GM19395 (cell line): Measurements from ENCODE around the gene MACROD1.

ENCODE experiments used
- ATAC-seq: cut with Tn5 transposase; IDR thresholded peaks from one replicate; pipeline ENCODE4 v1.9.1; 2021; ENCODE audit warnings: mild to moderate bottlenecking, moderate library complexity; ENCODE audit not compliant: unreplicated experiment

Gene MACROD1

DNA sequence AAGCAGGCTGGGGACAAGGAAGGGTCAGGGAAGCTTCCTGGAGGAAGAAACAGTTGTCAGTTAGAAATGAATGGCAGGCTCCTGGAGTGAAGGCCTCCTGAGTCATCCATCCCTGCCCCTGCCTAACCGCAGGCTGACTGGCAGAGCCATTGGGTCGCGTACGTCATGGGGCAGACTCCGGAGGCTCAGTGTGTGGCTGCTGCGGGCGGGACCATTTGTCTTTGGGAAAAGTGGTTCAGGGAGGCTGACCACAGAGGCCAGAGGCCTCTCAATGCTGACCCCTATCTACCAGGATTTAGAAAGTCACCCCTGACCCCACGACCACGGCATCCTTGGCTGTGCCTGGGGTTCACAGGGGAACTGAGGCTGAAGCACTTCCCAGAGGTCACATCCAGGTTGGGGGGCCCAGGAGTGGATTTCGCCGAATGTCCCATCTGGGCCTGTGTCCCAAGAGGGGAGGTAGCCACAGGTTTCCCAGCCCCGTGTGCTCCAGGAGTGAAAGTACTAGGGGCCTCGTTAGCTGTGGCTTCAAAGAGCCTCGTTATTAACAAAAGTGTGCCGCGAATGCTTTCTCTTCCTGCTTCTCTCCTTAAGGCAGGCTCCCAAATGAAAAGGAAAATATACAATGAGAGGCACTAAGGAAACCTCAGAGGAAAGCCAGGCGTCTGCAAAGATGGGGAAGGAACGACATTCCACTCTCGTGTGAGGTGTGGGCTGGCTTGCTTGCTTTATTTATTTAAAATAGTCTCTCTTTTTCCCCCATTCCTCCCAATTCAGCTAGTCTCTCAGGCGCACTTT is 71.3 kb downstream of the MACROD1 start:
- no peak for ATAC-seq

DNA sequence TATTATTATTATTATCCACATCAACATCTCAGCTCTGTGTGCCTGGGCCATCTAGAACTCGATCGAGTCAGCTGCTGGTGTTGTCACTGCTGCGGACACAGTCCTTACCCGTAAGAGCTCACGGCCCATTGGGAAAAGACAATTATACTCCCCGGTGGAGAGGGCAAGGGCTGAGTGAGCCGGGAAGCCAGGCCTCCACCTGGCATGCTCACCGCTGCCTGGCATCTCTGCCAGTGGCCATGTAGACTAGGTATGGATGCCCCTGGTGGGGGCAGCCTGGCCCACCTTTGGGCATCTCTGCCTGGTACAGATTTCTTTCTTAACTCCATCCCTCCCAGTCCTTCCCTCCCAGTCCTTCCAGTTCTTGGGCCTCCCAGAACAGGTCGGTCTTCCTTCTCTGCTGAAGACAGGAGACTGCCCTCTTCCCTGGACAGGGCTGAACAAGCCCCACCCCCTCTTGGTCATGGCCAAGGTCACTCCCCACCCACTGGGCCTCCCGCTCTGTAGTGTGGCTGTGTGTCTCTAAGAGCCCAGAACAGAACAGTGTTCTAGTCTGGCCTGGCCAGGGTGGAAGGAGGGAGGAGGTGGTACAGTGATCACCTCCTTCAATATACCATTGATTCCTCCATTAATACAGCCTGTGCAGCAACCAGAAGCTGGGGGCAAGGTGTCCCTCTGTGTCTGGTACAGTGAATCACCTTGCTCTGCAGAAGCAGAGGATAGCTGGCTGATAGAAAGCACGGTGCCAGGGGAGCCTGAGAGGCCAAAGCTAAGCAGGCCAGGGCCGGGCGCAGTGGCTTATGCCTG is 72.5 kb downstream of the MACROD1 start:
- no peak for ATAC-seq

DNA sequence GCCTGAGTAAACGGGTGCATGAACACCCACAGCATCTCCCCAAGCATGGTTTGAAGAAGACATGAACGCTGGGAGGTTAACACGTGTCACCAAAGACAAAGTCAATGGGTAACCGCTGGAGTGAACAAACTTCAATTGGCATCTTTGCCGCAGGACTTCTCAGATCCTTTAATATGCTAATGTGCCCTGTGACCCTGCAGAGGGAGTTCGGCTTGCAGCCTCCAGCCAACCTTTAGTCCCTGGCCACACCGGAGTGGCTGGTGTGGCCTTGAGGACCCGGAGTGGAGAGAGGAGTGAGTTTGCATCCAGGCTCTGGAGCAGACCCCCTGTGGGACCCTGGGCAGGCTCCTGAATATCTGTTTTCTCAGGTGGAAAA is 73.2 kb downstream of the MACROD1 start:
- ATAC-seq, result no peak

DNA sequence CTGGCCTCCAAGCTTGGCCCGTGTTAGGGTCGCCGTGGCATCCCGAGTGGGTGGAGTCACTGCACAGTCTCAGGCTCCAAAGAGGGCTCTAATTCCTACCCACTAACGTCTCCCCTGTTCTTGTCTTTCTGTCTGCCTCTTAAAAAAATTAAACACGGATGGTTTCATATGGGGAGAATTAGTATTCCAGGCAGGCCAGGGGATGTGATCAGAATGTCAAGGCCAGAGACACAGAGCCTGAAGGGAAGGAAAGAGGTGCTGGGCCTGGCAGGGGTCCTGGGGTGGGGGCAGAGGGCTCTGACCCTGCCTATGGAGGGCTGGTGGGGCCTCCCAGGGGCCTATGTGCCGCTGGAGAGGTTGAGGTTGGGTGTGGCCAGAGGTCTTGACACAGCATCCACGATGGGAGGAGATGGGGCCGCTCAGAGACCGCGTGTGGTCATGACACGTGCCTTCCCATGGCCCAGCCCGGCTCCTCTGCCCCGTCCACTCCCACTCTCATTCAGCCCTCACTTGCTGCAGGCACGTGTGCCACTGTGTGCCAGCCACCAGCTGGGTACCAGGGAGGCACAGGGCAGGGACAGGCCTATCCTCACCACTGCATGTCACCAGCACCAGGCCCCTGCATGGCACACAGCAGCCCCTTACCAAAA is 73.7 kb downstream of the MACROD1 start:
- no peak for ATAC-seq

DNA sequence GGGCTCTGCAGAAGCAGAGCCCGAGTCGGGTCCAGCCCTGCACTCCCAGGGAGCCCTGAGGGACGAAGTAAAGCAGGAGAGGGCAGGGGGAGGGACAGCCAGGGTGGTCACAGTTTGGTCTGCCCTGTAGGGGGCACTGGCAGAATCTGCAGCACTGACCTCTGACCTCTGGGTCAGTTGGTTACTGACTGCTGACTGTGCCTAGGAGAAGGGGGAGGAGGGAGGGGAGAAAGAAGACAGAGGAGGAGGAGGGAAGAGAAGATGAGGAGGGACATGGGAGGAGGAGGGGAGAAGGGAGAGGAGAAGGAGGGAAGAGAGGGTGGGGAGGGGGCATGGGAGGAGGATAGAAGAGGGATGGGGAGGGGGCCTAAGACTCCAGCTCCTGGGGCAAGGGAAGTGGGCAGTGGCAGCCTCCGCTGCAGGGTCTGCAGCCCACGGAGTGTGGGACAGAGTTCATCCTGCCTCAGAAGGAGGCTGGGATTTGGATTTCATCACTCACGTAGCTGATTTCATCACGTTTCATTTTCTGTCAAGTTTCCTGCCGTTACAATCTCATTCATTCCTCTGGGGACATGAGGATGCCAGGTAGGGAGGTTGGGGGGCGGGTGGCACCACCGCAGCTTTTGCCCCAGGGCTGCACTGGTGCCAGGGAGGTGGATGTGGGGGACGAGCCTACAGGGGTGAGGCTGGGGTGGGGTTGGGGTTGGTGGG is 75.0 kb downstream of the MACROD1 start:
- ATAC-seq, result no peak

DNA sequence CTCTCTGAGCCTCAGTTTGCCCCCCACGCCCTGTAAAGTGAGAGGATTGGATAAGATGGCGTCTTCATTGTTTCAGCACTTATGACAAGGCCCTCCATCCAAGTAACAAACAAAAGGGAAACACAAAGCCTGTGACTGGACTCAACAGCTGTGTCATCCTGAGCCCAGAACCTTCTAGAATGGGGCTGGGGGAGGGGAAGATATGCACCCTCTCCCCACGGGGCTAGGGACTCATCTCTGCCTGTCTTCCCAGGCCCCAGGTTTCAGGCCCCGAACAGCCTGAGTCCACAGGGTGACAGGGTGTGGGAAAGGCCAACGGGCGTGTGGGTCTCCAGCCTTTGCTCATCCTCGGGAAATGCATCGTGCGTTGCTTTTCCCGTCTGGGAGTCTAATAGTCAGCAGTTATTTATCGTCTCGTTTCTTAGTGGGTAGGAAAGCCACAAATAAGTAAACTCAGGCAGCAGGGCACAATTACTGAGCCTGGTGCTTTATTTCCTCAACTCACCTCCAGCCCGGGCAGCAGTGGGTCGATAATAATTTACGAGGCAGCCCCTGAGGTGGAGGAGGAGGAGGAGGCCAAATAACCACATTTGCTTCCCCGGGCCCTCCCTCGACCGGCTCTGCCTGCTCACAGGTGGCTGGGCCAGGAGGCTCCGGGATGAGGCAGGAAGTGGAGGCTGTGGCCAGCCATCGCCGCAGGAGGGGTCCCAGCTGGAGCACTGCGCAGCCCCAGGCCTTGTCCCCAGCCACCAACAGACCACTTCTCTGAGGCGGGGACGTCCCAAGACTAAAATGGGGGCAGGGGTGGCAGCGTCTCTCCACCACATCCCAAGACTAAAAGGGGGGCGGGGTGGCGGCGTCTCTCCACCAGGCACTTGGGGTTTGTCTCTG is 75.8 kb downstream of the MACROD1 start:
- ATAC-seq, result no peak

DNA sequence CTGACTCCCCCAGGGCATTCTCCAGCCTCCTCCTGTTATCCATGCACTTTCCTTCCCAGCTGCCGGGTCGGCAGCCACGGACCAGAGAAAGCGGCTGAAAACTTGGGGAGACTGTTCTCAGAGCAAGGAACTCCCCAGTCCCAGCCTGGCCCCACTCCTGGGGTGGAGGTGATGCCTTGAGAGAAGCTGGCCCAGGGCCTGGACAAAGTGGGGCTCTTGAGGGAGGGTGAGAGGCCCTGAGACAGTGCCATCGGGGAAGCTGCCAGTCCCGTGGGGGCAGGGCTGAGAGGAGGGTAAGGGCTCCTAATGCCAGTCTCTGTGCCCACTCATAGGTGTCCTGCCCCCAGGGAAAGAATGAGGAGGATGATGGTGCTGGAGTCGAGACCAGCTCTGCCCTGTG is 76.4 kb downstream of the MACROD1 start:
- no peak for ATAC-seq

DNA sequence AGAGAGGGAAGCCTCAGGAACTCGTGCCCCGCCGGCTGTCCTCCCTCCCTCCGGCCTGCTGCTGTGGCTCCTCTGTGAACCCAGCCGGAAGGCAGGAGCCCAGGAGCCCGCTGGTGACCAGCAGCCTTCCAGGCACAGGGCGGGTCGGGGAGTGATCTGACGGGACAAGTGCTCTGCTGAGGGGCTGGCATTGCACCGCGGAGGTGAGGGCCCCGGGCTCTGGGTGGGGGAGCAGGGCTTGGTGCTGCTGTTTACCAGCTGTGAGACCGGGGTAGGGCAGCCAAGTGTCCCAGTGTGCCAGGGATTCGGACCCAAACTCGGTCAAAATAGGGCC is 76.9 kb downstream of the MACROD1 start:
- no peak for ATAC-seq

DNA sequence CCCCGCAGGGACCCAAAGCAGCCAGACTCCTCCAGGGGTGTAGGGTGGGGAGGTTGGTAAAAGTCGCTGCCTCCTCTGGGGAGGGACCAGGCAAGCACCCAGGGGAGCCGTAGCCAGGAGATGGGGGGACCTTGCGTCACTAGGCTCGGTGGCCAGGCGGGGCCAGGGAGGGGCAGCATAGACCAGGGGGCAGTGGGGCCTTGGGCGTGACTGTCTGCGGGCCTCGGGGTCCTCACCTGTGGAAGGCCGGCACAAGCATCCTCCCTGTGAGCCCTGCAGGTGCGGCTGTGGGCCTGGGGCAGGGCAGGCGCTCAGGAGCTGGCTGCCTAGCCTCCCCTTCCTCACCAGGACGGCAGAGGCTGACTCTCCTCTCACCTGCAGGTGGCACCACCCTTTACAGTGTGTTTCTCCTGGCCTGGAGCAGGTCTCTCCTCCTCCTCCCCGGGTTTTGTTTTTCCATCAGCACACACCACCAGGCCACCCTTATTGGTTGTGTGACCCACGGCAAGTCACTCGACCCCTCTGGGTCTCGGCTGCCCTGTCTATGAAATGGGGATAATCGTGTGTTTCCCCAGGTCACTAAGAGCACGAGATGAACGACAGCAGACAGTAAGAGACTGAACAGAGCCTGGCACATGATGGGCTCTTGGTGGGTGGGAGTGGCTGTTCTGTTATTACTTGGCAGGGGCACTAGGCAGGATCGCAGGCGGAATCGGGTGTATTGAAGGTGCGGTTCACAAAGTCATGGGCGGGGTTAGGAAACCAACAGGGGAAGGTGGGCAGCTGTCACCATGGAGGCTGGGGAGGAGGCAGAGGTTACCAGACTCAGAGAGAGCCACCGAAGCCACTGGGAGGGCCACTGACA is 77.5 kb downstream of the MACROD1 start:
- no peak for ATAC-seq

DNA sequence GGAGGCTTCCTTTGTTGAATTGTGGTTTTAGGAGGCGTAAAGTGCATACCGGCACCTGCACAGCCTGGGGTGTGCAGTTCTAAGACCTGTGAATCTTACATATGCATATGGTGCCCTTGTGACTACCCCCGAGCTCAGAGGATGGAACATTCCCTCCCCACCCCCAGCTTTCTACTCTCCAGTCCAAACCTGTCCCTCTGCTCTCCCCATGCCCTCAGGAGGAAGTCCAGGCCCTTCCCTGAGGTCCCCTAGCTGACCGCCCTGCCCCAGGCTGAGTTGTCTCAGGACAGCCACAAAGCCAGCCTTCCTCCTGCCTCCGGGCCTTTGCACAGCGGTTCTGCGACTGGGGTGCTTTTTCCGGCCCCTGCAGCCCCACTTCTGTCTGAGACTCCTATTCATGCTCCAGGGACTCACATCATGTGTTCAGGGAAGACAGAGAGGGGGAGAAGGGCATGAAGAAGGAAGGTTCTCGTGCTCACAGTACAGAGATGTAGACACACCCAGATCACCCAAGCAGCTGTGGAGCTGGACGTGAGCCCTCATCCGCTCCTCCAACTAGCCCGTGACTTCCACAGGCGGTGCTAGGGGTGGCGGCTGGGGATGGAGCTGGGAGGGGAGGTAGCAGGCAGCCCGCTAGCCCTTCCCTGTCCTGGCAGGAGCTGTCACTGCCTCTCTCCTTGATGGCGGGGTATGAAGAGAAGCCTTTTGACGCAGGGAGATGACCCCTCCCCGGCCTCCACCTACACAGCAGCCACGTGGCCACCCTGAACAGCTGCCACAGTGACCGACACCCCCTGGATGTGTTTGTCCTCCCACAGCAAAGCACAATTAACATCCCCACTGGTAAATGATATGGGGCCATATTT is 79.4 kb downstream of the MACROD1 start:
- no peak for ATAC-seq

DNA sequence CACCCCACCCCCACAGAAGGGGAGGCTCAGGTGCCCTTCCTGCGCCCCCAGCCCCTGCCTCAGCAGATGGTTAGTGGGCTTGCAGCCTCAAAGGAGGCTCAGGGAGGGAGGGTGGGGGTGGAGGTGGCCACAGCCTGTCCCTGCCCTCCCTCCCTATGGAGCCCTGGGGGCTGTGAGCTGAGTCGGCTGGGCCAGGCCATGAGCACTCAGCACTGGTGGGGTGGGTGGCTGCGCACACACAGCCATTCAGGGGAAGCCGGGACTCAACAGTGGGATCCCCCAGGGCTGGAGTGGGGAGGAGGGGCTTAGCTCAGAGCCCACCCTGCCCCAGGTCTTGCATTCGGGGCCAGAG is 80.0 kb downstream of the MACROD1 start:
- ATAC-seq, result no peak

DNA sequence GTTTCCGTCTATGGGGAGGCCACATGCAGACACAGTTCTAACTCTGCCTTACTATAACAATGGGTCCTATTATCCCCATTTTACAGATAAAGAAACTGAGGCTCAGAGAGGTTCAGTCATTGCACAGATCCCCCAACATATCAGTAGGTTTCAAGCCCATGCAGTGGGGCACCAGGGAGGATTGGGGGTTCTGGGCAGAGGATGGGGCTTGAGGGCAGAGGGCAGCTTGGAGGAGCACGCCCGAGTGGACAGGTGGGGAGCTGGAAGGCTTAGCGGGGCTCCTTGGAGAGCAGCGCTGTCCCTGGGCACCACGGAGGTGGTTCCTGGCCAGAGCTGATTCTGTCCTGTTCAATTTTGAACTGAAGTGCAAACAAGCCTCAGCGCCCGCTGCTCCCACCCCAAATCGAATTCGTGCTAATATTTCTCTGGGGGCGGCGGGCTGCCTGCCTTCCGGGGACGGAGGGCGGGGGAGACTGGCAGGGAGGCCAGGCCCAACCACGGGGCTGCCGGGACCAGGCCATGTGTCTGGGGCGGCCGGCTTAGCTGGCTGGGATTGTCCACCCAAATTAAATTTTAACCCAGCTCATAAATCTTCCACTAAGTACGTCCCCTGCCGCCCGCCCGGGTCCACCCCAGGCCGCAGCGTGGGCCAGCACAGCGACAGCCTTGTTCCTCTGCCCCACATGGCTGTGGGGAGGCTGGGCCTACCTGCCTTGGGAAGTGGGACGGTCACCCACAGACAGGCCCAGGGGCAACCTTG is 80.8 kb downstream of the MACROD1 start:
- ATAC-seq, result no peak

DNA sequence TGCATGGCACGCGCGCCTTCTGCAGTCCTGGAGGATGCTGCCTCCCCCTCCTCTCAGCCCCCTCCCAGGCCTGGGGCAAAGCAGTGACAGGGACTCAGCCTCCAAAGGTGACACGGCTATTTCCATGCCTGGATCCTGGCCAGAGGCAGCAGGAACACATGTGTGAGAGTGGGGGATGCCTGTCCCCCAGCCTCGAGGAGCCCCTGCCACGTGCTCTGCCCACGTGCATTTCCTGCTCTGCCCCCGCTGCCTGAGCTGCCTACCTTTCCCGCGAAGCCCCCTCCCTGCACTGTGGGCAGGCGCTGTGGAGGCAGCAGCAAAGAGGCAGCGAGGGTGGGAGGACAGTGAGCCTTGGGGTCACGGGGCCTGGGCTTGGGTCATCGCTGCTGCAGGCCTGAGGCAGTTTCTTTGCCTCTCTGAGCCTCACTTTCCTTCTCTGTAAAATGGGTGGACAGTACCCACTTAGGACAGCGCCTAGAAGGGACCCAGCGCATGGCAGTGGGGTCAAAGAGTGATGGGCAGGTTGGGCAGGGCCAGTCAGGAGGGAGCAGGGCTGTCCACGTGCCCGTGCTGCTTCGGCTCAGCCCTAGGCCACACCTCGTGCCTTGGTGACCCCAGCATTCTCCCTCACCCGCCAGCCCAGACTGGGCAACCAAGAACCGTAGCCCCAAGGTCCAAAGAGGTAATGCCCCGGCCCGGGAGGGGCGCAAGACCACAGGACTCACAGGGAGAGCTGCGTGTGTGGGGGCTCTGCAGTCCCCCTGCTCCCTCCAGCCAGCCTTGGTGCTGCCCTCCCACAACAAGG is 81.6 kb downstream of the MACROD1 start:
- no peak for ATAC-seq

DNA sequence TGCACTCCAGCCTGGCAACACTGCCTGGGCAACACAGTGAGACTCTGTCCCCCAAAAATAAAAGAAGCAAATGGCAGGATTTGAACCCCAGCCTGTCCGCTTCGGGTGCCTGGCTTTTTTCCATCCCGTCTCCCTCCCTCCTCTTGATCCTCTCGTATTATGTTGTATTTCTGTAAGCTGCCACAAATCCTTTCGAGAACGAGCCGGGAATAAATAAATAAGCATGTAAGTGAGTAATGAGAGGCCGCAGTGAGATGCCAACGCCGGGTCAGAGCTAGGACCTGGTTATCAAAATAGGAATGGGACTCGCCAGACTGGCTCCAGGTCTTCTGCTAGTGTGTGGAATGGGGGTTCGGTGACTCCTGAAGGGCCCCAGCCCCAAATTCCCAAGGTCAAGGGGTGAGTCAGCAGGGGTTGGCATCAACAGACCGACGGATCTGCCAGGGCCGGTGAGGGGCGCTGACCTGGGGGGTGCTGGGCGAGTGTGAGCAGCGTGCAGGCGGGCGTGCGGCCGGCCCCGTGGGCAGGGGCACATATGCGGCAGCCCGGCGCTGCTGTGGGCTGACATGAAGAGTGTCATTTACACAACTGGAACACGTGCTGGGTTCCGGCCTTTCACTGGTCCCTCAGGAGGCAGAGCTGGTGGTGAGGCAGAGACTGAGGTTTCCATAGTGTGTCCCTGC is 82.4 kb downstream of the MACROD1 start:
- ATAC-seq, result no peak

DNA sequence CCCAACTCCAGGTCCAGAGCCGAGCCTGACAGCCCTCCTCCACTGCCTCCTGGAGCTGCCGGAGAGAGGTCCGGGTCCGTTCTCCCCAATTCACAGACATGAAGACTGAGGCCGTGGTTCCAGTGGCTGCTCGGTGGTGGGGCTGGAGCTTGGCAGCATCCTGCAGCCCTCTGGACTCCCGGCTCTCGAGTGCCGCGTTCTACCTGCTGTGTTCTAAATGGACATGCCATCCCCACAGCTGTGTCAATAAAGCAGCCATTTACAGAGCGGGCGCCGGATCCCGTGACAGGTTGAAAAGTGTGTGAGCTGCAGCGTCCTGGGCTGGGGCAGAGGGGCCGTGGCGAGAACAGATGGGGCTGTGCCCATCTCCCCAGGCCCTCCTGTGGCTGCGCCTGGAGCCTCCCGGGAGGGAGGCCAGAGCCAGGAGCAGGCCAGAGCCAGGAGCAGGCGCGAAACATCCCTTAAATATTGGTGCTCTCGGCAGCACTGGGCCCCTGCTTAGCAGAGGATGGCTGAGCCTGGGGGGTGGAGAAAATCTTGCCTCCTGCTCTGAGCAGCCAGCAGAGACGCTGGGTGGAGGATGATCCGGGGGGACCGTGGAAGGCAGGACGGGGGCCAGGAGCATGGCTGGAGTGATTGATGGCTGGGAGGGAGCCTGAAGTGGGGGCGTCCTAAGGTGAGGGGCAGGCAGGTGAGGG is 84.0 kb downstream of the MACROD1 start:
- no peak for ATAC-seq

DNA sequence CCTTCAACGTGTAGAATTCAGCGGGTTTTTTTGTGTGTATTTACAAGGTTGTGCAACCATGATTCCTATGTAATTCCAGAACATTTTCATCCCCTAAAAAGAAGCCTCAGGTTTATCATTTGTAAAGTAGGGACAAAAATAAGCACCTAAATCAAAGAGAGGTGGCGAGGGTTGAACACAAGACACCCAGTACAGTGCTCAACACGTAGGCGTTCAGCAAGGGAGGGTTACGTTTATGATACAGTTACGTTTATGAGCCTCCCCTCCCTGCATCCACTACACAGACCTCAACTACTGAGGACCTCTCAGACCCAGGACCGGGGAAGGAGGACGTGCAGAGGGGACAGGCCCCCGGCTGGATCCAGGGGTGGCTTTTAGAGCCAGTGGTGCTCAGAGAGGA is 85.5 kb downstream of the MACROD1 start:
- no peak for ATAC-seq
